CD4-positive, alpha-beta T cell treated with Interferon gamma for 1 hour (primary cell): Measurements from ENCODE around the gene ZNF366.
A peak's percentile ranks its signal among the peaks of the same experiment; 100 is the strongest.

Experiments
- DNase-seq: peaks from one replicate; pipeline ENCODE4 v3.0.0-alpha.2; 2020

ZNF366 gene, protein sequence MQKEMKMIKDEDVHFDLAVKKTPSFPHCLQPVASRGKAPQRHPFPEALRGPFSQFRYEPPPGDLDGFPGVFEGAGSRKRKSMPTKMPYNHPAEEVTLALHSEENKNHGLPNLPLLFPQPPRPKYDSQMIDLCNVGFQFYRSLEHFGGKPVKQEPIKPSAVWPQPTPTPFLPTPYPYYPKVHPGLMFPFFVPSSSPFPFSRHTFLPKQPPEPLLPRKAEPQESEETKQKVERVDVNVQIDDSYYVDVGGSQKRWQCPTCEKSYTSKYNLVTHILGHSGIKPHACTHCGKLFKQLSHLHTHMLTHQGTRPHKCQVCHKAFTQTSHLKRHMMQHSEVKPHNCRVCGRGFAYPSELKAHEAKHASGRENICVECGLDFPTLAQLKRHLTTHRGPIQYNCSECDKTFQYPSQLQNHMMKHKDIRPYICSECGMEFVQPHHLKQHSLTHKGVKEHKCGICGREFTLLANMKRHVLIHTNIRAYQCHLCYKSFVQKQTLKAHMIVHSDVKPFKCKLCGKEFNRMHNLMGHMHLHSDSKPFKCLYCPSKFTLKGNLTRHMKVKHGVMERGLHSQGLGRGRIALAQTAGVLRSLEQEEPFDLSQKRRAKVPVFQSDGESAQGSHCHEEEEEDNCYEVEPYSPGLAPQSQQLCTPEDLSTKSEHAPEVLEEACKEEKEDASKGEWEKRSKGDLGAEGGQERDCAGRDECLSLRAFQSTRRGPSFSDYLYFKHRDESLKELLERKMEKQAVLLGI

DNA sequence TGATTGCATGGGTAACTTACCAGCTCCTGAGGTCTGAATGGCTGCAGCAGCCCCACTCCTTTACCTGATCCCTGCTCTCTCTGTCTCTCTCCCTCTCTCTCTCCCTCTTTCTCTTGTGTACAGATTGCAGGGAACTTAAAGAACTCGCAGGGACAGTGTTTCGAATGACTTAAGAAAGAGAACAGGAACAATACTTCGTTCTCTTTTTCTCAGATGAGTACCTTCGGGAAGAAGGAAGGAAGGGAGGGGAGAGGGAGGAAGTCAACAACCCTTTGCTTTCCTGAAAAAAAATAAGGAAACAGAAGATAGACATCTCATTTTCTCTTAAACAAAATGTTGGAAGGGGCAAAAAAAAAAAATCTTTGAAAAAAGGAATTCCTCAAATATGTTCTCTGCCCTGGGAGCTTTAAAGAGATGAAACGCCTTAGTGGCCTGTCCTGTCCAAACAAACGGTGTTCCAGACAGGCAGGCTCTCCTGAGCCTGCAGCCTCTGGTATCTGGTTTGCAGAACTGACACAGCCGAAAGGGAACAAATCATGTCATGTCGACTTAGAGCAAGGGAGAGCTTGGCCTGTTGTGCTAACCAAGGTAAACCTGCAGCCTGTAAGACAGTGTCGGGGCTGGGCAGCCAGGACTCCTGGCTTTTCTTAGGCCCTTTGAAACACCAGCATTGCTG lies at the start of gene ZNF366:
Gene ZNF366, minus strand, starts transcription at position 180 of the 676 bp plus-strand sequence. CDS start 45,914 bp downstream, outside the sequence.
- DNase-seq, result no peak

DNA sequence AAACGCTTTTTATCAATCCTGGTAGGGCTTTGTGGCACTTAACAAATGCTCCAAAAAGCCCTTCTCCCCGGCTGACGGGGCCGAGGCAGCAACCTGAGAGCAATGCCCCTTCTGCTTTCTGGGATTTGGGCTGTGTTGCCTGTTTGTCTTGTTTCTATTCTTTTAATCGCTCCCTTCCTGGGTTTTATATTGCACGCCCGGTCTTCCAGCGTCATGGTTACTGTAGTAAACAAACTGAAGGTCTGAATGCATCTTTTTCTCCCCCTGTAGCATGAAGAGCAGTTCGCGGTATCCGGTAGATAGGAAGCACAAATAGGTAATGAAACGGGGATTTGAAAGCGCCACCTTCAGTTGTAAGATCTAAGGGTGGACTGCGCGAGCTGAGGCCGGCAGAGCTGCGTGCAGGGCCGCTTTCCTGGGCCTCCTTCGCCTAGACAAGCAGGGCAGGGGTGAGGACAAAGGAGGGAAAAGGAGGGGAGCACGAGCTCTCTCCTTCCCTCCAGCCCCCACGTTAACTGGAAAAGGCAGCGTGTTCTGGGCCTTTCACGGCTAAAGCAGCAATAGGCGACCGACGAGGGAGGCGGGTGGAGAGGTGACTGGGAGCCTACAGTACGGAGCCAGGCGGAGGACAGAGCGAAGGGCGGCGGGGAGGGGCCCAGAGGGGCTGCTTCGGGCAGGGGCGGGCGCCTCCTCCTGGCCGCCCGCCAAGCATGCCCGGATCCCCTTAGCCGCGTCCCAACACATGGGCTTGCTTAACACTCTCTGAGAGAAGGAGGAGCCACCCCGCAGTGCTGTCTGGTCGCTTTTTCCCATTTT lies 49.3 kb upstream of the ZNF366 start:
- DNase-seq, result peak; percentile 30

DNA sequence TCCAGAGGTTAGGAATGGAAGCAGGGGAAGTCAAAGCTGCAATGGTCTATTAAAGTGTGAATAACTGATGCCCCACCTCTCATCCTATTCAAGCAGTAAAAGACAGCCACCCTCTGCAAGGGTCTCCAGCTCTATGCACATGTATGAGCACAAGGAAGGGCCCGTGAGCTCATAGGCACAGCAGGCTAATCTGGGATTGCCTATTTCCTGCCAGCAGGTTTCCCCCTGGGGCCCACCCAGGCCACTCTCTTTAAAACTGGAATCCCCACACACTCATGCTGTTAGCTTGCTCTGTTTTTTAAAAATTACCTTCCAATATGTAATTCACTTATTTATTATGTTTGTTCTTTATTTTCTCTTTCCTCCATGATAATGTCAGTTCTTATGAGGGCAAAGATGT lies 48.7 kb upstream of the ZNF366 start:
- no peak for DNase-seq

DNA sequence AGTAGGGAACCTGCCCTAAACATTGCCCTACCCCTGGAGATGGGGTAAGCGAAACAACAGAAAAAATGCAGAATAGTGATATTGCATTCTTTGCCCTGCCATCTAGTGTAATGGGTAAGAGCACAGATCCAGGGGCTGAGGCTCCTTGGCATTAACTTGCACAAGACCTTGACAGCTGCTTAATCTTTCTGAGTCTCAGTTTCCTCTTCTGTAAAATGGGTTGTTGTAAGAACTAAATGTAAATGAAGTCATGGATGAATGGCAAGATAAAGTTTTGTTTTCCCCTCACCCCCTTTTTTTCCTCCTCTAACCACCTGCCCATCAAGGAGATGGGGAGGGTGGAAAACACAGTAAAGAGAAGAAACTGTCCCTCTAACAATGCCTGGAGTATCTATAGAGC lies 47.7 kb upstream of the ZNF366 start:
- no peak for DNase-seq

DNA sequence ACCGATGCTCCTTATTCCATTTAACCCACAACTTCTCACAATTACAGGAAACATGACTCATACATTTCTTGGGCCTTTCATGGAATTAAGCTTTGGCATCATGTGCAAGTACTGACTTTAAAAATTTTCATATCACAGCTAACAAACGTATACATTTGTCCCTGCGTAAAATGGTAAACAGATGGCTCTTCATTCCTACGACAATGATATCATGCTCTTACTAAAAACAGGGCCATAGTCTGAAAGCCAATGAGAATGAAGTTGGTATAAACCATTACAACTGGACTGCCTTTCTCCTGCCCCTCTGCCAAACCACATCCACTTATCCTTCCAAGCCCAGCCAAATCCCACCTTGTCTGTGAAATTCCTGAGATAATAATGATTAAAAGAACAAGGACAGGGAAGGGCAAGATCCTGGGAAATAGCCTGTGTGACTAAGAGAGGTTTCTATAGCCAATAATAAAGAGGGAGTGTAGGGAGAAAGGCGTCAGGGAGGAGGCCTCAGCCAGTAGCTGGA lies 44.9 kb upstream of the ZNF366 start:
- DNase-seq, result no peak

DNA sequence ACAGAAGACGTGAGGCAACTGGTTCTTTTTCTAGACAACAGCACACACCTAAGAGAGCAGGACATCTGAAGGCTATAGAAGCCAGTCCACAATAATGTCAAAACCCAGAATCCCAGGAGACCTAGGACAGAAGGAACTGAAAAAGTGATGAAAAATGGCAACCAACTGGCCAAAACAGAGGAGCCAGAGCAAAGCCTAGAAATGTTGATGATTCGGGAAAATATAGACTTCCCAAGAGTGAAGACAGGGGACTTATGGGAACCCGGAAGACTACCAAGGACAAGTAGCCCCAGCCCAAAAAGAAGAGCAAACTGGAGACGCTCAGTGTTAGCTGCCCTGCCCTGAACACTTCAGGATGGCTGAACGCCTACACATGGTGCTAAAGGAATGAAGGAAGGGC lies 43.4 kb upstream of the ZNF366 start:
- DNase-seq, result no peak

DNA sequence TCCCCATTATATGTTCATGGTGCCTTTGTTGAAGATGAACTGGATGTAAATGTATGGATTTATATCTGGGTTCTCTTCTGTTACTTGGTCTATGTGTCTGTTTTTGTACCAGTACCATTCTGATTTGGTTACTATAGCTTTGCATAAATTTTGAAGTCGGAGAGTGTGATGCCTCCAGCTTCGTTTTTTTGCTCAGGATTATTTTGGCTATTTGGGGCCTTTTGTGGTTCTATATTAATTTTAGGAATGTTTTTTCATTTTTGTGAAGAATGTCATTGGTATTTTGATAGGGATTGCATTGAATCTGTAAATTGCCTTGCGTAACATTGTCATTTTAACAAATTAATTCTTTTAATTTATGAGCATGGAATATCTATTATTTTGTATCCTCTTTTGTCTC lies 36.6 kb upstream of the ZNF366 start:
- DNase-seq, result no peak

DNA sequence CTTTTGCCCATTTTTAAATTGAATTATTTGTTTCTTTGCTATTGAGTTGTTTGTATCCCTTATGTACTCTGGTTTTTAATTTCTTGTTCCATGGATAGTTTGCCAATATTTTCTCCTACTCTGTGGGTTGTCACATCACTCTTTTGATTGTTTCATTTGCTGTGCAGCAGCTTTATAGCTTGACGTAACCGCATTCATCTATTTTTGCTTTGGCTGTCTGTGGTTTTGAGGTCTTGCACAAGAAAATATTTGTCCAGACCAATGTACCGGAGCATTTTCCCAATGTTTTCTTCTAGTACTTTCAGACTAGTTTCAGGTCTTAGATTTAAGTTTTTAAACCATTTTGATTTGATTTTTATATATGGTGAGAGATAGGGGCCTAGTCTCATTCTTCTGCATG lies 36.2 kb upstream of the ZNF366 start:
- DNase-seq, result no peak

DNA sequence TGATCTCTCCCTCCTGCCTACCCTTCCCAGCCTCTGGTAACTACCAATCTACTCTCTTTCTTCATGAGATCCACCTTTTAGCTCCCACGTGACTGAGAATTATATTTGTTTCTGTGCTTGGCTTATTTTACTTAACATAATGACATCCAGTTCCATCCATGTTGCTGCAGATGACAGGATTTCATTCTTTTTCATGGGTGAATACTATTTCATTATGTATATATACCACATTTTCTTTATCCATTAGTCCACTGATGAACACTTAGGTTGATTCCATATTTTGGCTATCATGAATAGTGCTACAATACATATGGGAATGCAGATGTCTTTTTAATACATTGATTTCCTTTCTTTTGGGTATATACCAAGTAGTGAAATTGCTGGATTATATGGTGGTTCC lies 35.5 kb upstream of the ZNF366 start:
- no peak for DNase-seq

DNA sequence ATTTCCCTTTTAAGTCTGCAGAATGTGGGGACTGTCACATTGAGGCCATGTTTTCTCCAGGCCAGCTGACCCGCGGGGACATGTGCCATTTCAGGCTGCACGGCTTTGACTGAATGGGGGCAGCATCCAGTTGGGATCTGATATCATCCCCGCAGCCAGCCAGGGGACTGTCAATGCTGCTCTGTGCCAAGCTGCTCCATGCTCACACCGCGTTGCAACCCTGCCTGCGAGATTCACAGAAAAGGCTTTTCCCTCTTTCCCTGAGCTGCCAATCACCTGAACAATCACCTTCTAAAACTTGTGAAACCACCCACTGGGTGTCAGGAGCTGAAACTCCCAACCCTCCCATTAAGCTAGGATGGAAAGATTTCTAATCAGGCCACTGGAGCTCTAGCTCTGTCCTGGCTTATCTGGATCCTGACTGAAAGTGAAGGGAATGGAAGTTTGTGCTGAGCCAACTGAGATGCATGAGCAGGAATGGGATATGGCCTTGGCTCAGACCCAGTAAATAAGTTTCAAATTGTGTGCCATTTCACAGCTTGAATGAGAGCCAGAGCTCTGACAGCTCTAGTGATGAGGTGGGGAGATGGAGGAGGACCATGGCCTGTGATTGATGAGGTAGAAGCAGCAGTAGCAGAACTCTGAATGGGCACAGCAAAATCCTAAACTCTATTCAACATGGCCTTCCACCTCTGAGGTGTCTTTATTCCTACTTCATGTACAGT lies 34.5 kb upstream of the ZNF366 start:
- no peak for DNase-seq

DNA sequence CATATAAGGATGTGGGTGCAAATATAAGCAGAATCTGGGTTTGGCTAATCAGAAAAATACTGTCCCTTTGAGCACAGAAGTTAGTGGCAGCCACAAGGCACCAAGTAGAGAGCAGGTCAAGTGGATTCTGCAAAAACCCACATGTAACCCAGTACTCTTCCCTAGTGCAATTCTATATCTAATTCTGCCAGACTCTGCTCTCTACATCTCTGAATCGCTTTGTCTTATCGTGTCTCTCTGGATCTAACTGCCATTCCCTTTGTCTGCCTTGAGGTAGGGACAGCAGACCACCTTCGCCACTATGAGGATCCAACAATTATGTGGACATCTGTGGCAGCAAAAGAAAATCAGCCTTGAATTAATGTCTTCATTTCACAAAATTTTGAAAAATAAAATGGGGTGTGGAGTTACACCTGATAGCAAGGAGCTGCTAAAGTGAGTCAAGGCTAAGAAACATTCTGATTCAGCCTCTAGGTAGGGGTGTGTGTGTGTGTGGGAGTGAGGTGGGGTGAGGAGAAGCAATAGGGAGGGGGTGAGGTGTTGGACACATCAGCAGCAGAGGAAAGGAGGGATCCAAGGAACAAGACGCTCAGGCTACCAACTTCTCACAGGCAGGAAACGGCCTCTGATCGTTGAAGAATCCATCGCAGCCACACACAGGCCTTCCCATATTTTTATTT lies 33.7 kb upstream of the ZNF366 start:
- DNase-seq, result no peak

DNA sequence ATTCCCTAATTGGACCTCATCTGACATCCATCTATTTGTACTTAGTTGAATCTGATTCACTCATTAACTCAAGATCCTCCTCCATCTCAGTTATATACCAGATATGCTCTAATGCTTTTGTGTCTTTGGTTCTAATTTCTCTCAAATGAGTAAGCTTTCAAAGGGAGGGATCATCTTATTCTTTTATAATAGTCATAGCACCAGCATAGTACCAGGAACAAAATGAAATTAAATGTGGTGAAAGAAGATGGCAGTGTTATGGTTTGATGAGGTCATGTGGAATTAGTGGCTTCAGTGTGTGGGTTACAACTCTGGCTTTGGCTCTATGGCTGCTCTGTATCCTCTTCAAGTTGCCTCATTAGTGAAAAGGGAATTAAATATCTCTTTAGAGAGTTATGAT lies 32.5 kb upstream of the ZNF366 start:
- no peak for DNase-seq

DNA sequence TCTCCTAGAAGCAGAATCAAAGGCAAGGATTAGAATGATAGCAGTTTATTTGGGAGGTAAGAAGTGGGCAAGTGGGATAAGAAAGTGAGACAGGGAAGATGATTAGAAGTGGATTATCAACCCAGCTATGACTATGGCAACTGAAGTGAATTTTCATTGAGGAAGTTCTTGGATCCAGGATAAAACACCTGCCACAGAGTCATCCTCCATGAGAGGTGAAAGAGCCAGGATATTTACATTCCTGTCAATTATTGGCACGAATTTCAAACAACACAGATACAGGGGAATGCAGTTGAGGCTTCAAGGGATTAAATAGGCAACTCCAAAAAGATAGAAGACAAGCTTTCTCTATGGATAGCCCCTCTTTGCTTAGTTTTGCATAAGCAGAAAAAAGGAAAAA lies 31.8 kb upstream of the ZNF366 start:
- no peak for DNase-seq

DNA sequence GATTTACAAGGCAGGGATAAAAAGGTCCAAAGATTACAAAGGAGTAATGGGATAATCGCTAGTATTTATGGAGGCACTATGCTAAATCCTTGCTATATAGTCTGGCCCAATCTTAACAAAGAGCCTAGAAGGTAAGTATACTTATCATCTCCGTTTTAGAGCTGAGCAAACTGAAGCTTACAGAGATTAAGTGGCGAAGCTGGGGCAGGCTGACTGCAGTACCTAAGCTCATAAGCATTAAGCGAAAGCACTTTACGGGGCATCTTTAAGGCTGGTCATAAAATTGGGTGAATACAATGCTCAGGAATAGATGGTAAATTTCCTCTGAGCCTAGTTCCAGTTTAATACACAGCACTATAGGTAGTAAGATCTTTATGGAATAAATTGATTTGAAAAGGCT lies 30.0 kb upstream of the ZNF366 start:
- DNase-seq, result no peak

DNA sequence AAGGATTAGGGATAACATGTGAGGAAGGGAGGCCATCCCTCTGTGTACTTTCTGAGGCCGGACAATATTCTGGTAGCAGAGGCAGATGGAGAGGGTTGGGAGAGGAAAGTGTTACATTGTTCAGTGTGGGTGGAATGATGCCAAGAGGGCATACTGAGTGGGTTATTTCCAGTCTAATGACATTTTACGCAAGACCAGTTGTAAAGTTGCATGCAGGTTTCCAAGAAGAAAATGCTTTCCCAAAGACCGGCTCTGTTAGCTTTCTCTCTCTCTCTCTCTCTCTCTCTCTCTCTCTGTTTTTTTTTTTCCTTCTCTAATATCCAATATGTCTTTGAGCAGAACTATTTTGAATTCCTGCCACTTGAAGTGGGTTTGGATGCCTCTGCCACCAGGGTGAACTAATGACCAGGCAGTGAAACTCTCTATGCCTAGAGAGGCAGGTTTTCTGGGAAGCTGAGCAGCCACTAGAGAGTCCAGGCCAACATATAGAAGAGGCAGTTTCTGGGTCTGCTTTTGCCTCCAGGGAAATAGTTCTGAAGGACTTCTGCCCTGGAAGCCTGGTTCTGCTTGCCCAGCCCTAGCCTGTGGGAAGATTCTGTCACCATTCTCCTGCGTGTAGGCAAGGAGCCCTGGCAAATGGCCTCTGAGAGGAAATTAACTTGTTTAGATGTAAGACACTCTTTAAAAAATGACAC lies 24.4 kb upstream of the ZNF366 start:
- DNase-seq, result no peak

DNA sequence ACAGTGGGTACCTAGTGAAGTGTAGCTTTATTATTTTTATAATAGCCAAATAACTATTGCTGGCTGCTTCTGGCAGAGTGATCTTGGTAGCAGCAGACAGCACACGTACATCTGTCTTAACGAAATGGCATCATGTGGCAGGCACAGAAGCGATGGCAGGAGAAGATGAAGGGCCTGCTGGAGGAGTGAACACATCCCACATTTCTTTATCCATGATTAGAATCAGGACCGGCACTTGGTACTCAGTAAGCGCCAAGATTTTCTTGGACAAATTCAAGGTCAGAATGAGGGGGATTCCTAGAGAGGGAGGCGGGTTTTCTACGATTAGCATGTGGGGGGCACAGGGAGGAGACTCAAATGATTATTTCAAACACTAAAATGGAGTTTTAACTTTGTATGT lies 23.0 kb upstream of the ZNF366 start:
- DNase-seq, result no peak

DNA sequence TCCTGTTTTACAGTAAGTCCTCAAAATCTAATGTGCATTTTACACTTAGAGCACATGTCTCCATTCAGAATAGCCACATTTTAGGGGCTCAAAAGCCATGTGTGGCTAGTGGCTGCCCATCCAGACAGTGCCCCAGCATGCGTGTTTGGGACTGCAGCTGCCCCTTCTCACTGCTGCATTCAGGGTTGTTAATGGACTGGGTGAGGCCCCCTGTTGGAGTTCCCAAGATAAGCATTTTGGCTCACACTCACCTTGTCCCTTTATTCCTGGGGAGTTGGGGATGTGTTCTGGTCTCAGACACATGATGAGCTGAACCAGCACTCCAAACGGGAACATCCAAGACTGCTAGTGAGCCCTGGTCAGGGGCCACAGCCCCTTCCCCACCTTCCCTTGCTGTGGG lies 22.2 kb upstream of the ZNF366 start:
- no peak for DNase-seq

DNA sequence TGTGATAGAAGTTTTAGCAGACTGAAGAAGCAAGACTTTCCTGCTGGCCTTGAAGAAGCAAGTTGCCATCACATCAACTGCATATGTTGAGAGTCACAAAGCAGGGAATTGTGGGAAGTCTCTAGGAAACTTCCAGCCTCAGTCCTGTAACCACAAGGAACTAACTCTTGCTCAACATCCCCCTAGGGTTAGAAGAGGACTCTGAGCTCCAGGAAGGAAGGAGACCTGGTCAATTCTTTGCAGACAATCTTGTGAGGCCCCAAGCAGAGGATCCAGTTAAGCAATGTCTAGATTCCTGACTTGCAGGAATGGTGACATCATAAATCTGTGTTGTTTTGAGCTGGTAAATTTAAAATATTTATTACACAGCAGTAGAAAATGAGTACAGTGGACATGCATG lies 18.6 kb upstream of the ZNF366 start:
- DNase-seq, result no peak

DNA sequence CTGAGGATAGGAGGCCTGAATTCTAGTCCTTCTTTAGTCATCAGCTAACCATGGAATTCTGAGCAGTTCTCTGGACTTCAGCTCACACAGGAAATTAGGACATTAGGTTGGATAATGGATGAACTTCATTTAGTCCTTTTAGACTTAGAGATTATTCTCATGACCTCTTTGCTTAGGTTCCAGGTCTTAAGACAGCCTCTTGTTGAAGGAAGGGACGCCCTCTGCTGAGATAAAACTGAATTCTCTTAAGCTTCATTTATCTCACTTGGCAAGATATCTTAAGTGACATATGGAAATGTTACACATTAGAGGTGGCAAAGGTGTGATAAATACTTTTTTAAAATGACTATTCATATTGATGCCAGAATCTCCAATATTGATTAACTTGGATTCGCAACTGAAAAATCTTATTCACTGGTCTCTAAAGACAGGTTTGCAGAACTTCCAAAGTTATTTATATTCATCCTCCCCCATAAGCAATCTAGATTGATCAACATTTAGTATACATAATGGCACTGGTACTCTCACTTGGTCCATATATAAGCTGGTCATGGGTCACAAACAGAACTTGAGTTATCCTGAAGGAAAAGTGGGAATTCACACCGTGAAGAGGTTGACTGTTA lies 16.9 kb upstream of the ZNF366 start:
- DNase-seq, result no peak

DNA sequence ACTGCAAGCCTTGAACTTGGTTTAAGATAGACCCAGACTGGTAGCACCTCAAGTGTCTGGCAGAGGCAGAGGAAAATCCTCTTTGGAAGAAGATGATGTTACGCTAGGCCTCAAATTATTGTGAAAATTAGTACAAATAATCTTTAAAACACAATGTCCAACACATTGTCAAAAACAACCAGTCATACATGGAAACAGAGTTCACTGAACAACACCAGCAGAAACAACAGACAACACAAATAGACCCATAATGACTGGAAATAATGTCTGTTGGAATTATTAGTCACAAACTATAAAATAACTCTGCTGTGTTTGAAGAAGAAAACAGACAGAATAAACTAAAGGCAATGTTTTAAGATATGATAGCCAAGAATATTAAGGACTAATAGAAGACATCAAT lies 15.4 kb upstream of the ZNF366 start:
- no peak for DNase-seq
